HepG2 (cell line): Measurements from ENCODE around the gene ULK3. TPM values are rescaled to one million over a fixed set of nuclear protein-coding genes. Genes with fewer than 3 reads are reported as not detected.
A peak's percentile ranks its signal among the peaks of the same experiment; 100 is the strongest.

Experiments used
- ARID5B ChIP-seq: IDR thresholded peaks from 2 replicates; pipeline ENCODE4 v1.4.0; 2020; ENCODE audit warnings: mild to moderate bottlenecking, missing genetic modification reagents
- FOXJ3 ChIP-seq: sonication (generic); formaldehyde crosslinking; IDR thresholded peaks from 2 replicates; pipeline ENCODE4 v1.4.0; 2020; ENCODE audit warnings: missing genetic modification reagents, mild to moderate bottlenecking, borderline replicate concordance
- JARID2 ChIP-seq: sonication (generic); formaldehyde crosslinking; IDR thresholded peaks from 2 replicates; pipeline ENCODE4 v1.8.1; 2023; ENCODE audit warnings: missing genetic modification reagents, inconsistent platforms; ENCODE audit not compliant: insufficient replicate concordance
- LBX2 ChIP-seq: sonication (generic); formaldehyde crosslinking; IDR thresholded peaks from 2 replicates; pipeline ENCODE4 v1.5.0; 2020; ENCODE audit warnings: missing genetic modification reagents, mild to moderate bottlenecking, borderline replicate concordance
- MEF2D ChIP-seq: sonication (generic); formaldehyde crosslinking; IDR thresholded peaks from 2 replicates; pipeline ENCODE4 v1.5.1; 2020; ENCODE audit warnings: mild to moderate bottlenecking, missing genetic modification reagents
- PAWR ChIP-seq: sonication (generic); formaldehyde crosslinking; IDR thresholded peaks from 2 replicates; pipeline ENCODE4 v1.4.0; 2020; ENCODE audit warnings: missing genetic modification reagents, mild to moderate bottlenecking, borderline replicate concordance
- POGK ChIP-seq: sonication (generic); formaldehyde crosslinking; conservative IDR thresholded peaks from 2 replicates; pipeline ENCODE4 v1.8.0; 2022; ENCODE audit warnings: mild to moderate bottlenecking, moderate library complexity, missing genetic modification reagents
- RCOR2 ChIP-seq: IDR thresholded peaks from 2 replicates; pipeline ENCODE4 v1.6.1; 2016; ENCODE audit warnings: missing biosample characterization, missing genetic modification reagents
- TCF7L2 ChIP-seq: IDR thresholded peaks from 2 replicates; pipeline ENCODE4 v1.6.1; 2011; ENCODE audit warnings: mild to moderate bottlenecking, low read depth, low read length, moderate library complexity
- ZNF207 ChIP-seq: fragments of 450-650 bp; IDR thresholded peaks from 2 replicates; pipeline ENCODE4 v1.6.1; 2016; ENCODE audit warnings: antibody characterized with exemption, borderline replicate concordance
- ZNF274 ChIP-seq: sonication (generic); formaldehyde crosslinking; IDR thresholded peaks from 2 replicates; pipeline ENCODE4 v1.5.1; 2020; ENCODE audit warnings: mild to moderate bottlenecking, missing genetic modification reagents
- ZNF460 ChIP-seq: sonication (generic); formaldehyde crosslinking; IDR thresholded peaks from 2 replicates; pipeline ENCODE4 v1.5.1; 2020; ENCODE audit warnings: missing genetic modification reagents, mild to moderate bottlenecking, borderline replicate concordance
- ZNF484 ChIP-seq: sonication (generic); formaldehyde crosslinking; IDR thresholded peaks from 2 replicates; pipeline ENCODE4 v1.5.1; 2020; ENCODE audit warnings: mild to moderate bottlenecking, low read depth, missing genetic modification reagents, borderline replicate concordance
- ZNF549 ChIP-seq: sonication (generic); formaldehyde crosslinking; IDR thresholded peaks from 2 replicates; pipeline ENCODE4 v1.5.0; 2020; ENCODE audit warnings: missing genetic modification reagents
- ZNF552 ChIP-seq: sonication (generic); formaldehyde crosslinking; IDR thresholded peaks from 2 replicates; pipeline ENCODE4 v1.9.0; 2022; ENCODE audit warnings: missing genetic modification reagents, mild to moderate bottlenecking, borderline replicate concordance
- ZNF678 ChIP-seq: sonication (generic); formaldehyde crosslinking; IDR thresholded peaks from 2 replicates; pipeline ENCODE4 v1.4.0; 2020; ENCODE audit warnings: mild to moderate bottlenecking, missing genetic modification reagents
- ZNF761 ChIP-seq: sonication (generic); formaldehyde crosslinking; conservative IDR thresholded peaks from 2 replicates; pipeline ENCODE4 v1.4.0; 2020; ENCODE audit warnings: mild to moderate bottlenecking, missing genetic modification reagents
- ZNF788 ChIP-seq: sonication (generic); formaldehyde crosslinking; IDR thresholded peaks from 2 replicates; pipeline ENCODE4 v1.5.0; 2020; ENCODE audit warnings: mild to moderate bottlenecking, missing genetic modification reagents, borderline replicate concordance
- ZNF891 ChIP-seq: sonication (generic); formaldehyde crosslinking; IDR thresholded peaks from 2 replicates; pipeline ENCODE4 v1.5.0; 2020; ENCODE audit warnings: mild to moderate bottlenecking, missing genetic modification reagents
- polyA plus RNA-seq, 8 experiments: library from polyadenylated mRNA; depleted of rRNA in 3 of 8; stranded (reverse) in 7 of 8; unstranded in 1 of 8; fragments of >200 nt; fragmentation: Illumina TruSeq in 4 of 8; extraction: Trizol in 4 of 8; gene quantifications; 2 replicates each; pipeline versions ENCODE4 v1.2.1 to v1.2.3, GENCODE V29; 2011 to 2016; ENCODE audit warnings: low read depth in 4 of 8, missing spikeins in 1 of 8, mixed read lengths in 1 of 8; ENCODE audit not compliant: insufficient read depth in 1 of 8
- total RNA-seq, 5 experiments: library from RNA; depleted of rRNA; stranded (reverse); fragments of >200 nt; fragmentation: Illumina TruSeq; extraction: Trizol; gene quantifications; 2 replicates each; pipeline ENCODE4 v1.2.3, GENCODE V29; 2016; ENCODE audit warnings: low read depth in 1 of 5
- TF ChIP-seq, protein P1 (sequence below): sonication (generic); formaldehyde crosslinking; IDR thresholded peaks from 2 replicates; pipeline ENCODE4 v1.4.0; 2020; ENCODE audit warnings: missing genetic modification reagents

The ULK3 gene
- total and polyA plus RNA-seq, 2 of the 13 experiments (the other 11 are each of a cell fraction or from before 2014, with no cell fraction given), result 15.2 to 23.7 TPM

DNA sequence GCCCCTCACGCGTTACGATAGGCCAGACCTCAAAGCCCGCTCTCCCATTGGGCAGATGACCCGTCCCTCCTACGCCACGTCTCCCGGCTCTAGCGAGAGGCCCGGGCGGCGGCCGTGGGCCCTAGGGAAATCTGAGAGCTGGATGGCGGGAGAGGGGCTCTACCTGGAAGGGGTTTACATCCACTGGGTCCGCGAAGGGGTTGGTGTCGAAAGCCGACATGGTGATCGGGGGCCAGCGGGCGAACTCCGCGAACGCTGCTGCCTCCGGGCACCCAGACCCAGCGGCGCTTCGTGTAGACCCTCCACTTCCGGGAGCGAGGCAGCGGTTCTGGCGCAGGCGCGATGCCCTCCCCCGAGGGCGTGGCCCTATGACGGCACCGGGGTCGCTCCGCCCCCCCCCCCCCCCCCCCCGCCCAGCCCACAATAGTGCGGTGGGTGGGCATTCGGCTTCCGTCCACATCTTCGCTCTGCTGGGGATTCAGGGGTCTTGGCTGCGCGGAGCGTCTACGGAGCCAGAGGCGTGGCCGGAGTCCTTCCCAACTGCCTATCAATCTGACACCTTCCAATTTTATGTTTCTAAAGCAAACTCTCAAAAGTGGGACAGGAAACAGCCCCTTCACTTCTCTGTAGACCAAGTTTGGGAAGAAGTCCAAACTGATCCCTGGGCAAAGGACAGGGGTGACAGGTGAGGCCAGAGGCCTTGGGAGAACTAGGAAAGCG lies 30.2 kb upstream of the ULK3 start, which contains the start of gene SCAMP2 (continued):
- TF ChIP-seq ARID5B (CRISPR knock-in tag), result peak; percentile 38; the same call in 1 of the 2 replicates
- no peak for TF ChIP-seq ZNF484 (CRISPR knock-in tag)
- TF ChIP-seq, protein P1, sequence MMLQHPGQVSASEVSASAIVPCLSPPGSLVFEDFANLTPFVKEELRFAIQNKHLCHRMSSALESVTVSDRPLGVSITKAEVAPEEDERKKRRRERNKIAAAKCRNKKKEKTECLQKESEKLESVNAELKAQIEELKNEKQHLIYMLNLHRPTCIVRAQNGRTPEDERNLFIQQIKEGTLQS, result no peak
- TF ChIP-seq ZNF460, result no peak
- no peak; the same call in 1 of the 2 replicates for TF ChIP-seq MEF2D
- no peak for TF ChIP-seq PAWR (CRISPR knock-in tag)
- TF ChIP-seq FOXJ3 (CRISPR knock-in tag), result no peak
- TF ChIP-seq ZNF891 (CRISPR knock-in tag), result peak; percentile 82
- no peak for TF ChIP-seq POGK (CRISPR knock-in tag)
- TF ChIP-seq RCOR2 (CRISPR knock-in tag), result no peak
- no peak for TF ChIP-seq TCF7L2
- TF ChIP-seq JARID2 (CRISPR knock-in tag), result no peak
- no peak for TF ChIP-seq LBX2 (CRISPR knock-in tag)
- no peak for TF ChIP-seq ZNF549 (CRISPR knock-in tag)
- TF ChIP-seq ZNF678, result 0 out of 2 replicates have a peak, but pooled peaks have one; percentile 45
- TF ChIP-seq ZNF274 (CRISPR knock-in tag), result peak; percentile 57; the same call in 1 of the 2 replicates
- no peak for TF ChIP-seq ZNF207
- TF ChIP-seq ZNF788 (CRISPR knock-in tag), result 0 out of 2 replicates have a peak, but pooled peaks have one; percentile 25
- no peak; the same call in 1 of the 2 replicates for TF ChIP-seq ZNF761 (CRISPR knock-in tag)
- no peak; the same call in 1 of the 2 replicates for TF ChIP-seq ZNF552 (CRISPR knock-in tag)
